Measurements from ENCODE around the gene PACRG.
"Not testable (repeated sequence)": the region's sequence is repeated elsewhere in the genome, so short reads cannot be mapped to it uniquely, and the experiment has no call there.

Gene PACRG

DNA sequence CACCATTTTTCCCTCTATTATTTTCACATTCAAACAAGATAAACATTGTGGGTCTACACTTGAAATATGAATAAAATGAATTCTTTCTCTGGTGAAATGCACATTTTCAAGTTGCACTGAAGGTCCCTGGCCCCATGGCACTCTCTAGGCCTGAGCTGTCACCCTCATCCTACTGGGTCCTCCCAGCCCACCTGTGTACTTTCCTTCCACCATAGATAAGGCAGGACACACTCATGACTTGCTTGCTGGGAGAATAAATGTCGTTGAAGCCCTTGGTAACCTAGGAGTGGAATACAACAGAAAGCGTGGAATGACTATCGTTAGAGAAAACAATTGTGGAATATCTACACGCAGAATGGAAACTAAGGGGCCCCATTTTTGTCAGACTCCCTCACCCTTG, 585.8 kb downstream of the PACRG start:
- Histone ChIP-seq H3K9me3 (no peaks in the 10 kb centered on the region), H3K36me3 (no peaks in the 10 kb centered on the region), H3K27me3 (peaks cover 58% of the 10 kb centered on the region), H3K4me3 (ENCODE audit: low read depth in 1 of 2, low read length in 1 of 2) (no peak overlapping the region), H3K27ac (no peak overlapping the region), H3K4me1 (ENCODE audit: control insufficient read depth in 1 of 2, insufficient read depth in 1 of 2, low read depth in 1 of 2, low read length in 1 of 2) (no peaks in the 10 kb centered on the region)
- TF ChIP-seq, protein P1, sequence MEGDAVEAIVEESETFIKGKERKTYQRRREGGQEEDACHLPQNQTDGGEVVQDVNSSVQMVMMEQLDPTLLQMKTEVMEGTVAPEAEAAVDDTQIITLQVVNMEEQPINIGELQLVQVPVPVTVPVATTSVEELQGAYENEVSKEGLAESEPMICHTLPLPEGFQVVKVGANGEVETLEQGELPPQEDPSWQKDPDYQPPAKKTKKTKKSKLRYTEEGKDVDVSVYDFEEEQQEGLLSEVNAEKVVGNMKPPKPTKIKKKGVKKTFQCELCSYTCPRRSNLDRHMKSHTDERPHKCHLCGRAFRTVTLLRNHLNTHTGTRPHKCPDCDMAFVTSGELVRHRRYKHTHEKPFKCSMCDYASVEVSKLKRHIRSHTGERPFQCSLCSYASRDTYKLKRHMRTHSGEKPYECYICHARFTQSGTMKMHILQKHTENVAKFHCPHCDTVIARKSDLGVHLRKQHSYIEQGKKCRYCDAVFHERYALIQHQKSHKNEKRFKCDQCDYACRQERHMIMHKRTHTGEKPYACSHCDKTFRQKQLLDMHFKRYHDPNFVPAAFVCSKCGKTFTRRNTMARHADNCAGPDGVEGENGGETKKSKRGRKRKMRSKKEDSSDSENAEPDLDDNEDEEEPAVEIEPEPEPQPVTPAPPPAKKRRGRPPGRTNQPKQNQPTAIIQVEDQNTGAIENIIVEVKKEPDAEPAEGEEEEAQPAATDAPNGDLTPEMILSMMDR (IDR thresholded peaks at IDR 0.05): no peak

DNA sequence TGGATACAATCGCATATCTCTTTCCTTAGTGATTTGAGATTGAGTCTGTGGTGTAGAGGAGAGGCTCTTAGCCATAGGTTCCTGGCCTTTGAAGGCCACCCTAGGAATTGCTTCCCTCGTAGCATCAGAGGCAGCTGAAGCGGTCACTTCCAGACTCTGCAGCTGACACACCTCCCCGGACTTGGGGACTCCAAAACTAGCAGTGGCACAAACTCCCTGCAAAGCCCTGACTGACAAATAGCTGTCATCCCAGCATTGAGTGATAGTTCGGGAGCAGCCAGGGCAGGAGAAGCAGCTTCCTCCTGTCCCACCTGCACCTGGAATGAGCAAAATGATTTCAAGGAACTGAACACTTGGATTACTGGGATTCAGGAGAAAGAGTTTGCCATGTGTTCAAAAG, 586.2 kb downstream of the PACRG start:
- Histone ChIP-seq H3K27me3 (peaks cover 58% of the 10 kb centered on the region), H3K4me1 (ENCODE audit: control insufficient read depth in 1 of 2, insufficient read depth in 1 of 2, low read depth in 1 of 2, low read length in 1 of 2) (no peaks in the 10 kb centered on the region), H3K9me3 (no peaks in the 10 kb centered on the region), H3K27ac (no peak overlapping the region), H3K36me3 (no peaks in the 10 kb centered on the region), H3K4me3 (ENCODE audit: low read depth in 1 of 2, low read length in 1 of 2) (no peak overlapping the region)
- TF ChIP-seq, protein P1 (IDR thresholded peaks at IDR 0.05): no peak

DNA sequence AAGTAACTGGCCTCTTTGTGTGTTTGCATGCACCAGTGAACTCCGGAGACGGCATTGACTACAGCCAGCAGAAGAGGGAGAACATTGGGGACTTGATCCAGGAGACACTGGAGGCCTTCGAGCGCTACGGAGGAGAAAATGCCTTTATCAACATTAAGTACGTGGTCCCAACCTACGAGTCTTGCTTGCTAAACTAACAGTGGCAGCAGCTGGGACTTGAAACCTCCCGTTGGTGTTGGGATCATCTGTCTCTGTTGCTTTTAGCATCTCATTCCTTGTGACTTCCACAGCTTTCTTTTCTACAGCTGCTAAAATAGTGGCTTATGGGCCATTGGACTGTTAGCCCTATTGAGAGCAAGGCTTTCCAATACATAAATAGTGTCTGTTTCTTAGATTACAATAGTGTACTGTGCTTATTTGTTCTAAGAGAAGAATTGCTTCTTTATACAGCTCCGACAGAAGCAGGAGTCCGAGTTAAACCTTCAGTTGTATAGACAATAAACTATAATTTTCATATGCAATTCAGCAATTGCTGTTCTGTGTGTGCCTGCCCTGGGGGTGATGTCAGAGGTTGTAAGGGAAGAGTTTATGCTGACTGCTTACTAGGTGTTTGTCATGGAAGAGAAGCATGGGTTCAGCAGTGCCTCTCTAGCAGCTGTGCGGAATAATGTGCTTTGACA, 587.2 kb downstream of the PACRG start:
- Histone ChIP-seq H3K4me3 (ENCODE audit: low read depth in 1 of 2, low read length in 1 of 2) (no peak overlapping the region), H3K27ac (no peak overlapping the region), H3K27me3 (peaks cover 53% of the 10 kb centered on the region), H3K36me3 (no peaks in the 10 kb centered on the region), H3K9me3 (no peaks in the 10 kb centered on the region), H3K4me1 (ENCODE audit: control insufficient read depth in 1 of 2, insufficient read depth in 1 of 2, low read depth in 1 of 2, low read length in 1 of 2) (no peaks in the 10 kb centered on the region)
- TF ChIP-seq, protein P1 (IDR thresholded peaks at IDR 0.05): no peak

DNA sequence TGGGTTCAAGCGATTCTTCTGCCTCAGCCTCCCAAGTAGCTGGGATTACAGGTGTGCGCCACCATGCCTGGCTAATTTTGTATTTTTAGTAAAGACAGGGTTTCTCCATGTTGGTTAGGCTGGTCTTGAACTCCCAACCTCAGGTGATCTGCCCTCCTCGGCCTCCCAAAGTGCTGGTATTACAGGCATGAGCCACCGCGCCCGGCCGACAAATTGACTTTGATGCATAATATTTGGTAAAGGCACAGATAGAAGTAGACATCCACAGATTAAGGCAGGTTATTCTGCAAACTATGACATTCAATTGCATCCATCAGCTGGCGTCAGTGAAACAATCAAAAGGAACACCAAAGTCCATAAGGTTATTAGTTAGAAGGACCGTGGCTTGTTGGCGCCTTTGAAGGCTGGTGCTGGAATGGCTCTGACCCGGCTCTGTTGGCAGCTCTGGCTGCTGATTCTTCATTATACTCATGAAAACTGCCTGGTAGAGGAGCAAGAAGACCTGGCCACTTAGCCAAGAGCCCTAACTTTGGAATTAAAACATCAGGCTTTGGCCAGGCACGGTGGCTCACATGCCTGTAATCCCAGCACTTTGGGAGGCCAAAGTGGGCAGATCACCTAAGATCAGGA, 589.2 kb downstream of the PACRG start:
- H3K27me3 ChIP-seq: peaks cover 33% of the 10 kb centered on the region
- not testable (repeated sequence) for H3K36me3 ChIP-seq; H3K27ac ChIP-seq; H3K9me3 ChIP-seq; H3K4me1 ChIP-seq (ENCODE audit: control insufficient read depth in 1 of 2, insufficient read depth in 1 of 2, low read depth in 1 of 2, low read length in 1 of 2); H3K4me3 ChIP-seq (ENCODE audit: low read depth in 1 of 2, low read length in 1 of 2)

DNA sequence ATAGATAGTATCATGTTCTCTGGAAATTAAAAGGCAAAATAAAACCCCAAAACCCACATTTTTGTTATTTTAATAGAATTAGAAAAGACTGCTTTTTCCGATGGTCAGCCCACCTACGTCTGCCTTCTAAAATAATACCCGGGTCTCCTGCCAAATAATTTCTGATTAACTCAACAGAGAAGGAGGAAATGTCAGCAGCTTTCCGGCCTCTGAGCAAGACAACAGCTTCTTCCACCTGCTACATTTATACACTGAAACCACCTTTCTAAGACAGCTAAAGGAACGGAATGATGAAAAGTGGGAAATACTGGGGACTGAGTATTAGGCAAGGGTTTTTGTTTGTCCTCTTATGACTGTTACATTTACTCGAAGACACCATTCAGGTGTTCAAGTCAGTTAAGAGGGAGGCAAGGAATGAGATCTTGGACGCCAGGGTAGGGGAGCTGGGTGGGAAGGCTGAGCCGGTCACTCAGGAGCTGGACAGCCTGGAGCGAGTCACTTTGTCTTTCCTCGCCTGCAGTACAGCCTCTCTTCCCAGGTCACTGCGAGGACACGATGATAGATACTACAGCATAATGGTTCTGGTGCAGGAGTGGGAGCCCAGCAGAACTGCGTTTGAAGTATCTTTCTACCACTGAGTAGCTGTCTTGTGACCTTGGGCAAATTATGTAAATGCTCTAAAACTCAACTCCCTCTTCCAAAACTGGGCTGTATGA, 590.5 kb downstream of the PACRG start:
- Histone ChIP-seq H3K27me3 (peaks cover 20% of the 10 kb centered on the region), H3K27ac (no peak overlapping the region), H3K4me3 (ENCODE audit: low read depth in 1 of 2, low read length in 1 of 2) (no peak overlapping the region), H3K9me3 (no peaks in the 10 kb centered on the region), H3K4me1 (ENCODE audit: control insufficient read depth in 1 of 2, insufficient read depth in 1 of 2, low read depth in 1 of 2, low read length in 1 of 2) (no peaks in the 10 kb centered on the region), H3K36me3 (no peaks in the 10 kb centered on the region)
- TF ChIP-seq, protein P1 (IDR thresholded peaks at IDR 0.05): no peak

All from neutrophil (primary cell).